NOMO-1 treated with dmso at 0.1 percent for 144 hours (cell line): ENCODE measurements around the gene SLC13A3.

Experiments used
- DNase-seq: peaks from one replicate; lab custom pipeline; 2025; ENCODE audit not compliant: unreplicated experiment; lab: John Stamatoyannopoulos, UW

The SLC13A3 gene

GRCh38 chr20:46660487-46660886 lies 9.2 kb upstream of the SLC13A3 start:
- DNase-seq = no peak

- DNase-seq = no peak
Observed at GRCh38 chr20:46657618-46658017, 6.4 kb upstream of the SLC13A3 start.

GRCh38 chr20:46657137-46657536 lies 5.9 kb upstream of the SLC13A3 start:
- no peak for DNase-seq

- no peak for DNase-seq
Observed at GRCh38 chr20:46652699-46653098, 1.4 kb upstream of the SLC13A3 start.

GRCh38 chr20:46650575-46651090 lies 626 bp downstream of the SLC13A3 start:
- no peak for DNase-seq

- DNase-seq = no peak
Observed at GRCh38 chr20:46649965-46650542, 1.2 kb downstream of the SLC13A3 start.

GRCh38 chr20:46649650-46649949 lies 1.7 kb downstream of the SLC13A3 start:
- DNase-seq = no peak

GRCh38 chr20:46648903-46649649 lies 2.2 kb downstream of the SLC13A3 start:
- DNase-seq = no peak

- DNase-seq = no peak
Observed at GRCh38 chr20:46647469-46647868, 3.8 kb downstream of the SLC13A3 start.

- no peak for DNase-seq
Observed at GRCh38 chr20:46646659-46647380, 4.4 kb downstream of the SLC13A3 start.

- DNase-seq = no peak
Observed at GRCh38 chr20:46646122-46646521, 5.1 kb downstream of the SLC13A3 start.

- no peak for DNase-seq
Observed at GRCh38 chr20:46644733-46645132, 6.5 kb downstream of the SLC13A3 start.

GRCh38 chr20:46644160-46644559 lies 7.1 kb downstream of the SLC13A3 start:
- no peak for DNase-seq

GRCh38 chr20:46642969-46643343 lies 8.3 kb downstream of the SLC13A3 start:
- no peak for DNase-seq

- no peak for DNase-seq
Observed at GRCh38 chr20:46642265-46642968, 8.8 kb downstream of the SLC13A3 start.

GRCh38 chr20:46641424-46641823 lies 9.8 kb downstream of the SLC13A3 start:
- no peak for DNase-seq

- no peak for DNase-seq
Observed at GRCh38 chr20:46640536-46641311, 10.5 kb downstream of the SLC13A3 start.

- no peak for DNase-seq
Observed at GRCh38 chr20:46640044-46640443, 11.2 kb downstream of the SLC13A3 start.

GRCh38 chr20:46639587-46639986 lies 11.7 kb downstream of the SLC13A3 start:
- DNase-seq = no peak

- no peak for DNase-seq
Observed at GRCh38 chr20:46638898-46639274, 12.4 kb downstream of the SLC13A3 start.
